ENCODE results near the gene ICE2.

The ICE2 gene

DNA sequence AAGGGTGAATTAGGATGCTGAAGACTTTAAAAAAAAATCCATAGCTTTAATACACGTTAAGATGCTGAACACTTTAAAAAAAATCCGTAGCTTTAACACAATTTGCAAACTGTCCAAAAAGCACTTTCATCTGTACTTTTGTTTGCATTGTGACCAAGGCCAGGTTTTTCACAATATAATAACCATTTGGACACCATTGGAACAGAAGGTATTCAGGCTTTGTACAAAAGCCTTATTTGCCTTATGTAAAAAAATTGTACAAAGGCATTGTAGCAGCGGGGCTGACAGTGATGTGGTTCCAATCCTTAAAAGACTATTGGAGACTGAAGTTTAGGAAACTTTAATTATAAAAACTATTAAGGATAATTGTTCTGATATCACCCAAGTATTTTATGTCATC lies 15.2 kb upstream of the ICE2 start:
- no peak for DNase-seq (ENCODE audit: low read depth in 4 of 4, low spot score in 1 of 4)

DNA sequence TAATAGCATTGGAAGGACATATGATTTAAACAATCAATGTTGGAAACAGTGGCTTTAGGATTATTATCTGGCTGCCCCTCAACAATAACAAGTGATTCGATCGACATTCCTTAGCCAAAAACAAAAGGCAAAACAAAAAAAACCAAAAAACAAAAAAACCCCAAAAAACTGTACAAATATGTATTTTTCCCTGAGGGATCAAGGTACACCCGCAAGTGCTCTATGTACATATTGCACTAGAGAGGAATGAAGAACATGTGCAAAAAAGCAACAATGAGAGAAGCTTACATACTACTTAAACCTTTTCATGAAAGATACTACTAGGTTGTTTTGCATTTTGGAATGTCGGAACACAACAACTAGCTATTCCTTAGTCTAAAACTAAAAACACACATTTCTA lies 14.2 kb upstream of the ICE2 start:
- DNase-seq (ENCODE audit: low read depth in 4 of 4, low spot score in 1 of 4): no peak

DNA sequence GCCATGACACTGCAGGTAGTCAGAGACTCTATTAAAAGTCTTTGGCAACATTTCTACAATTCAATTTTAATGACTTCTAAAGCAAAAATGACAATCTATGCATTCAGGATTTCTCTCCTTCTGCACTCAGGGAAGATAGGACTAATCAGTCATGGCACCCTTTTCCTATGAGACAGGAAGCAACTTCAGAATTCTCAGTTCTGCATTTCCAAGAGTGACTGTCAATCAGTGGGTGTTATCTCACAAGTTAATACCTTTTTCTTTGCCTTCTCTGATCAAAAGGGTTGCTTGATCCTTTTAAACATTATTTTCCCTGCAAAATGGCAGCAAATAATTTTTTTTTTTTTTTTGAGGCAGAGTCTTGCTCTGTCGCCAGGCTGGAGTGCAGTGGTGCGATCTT lies 7.8 kb upstream of the ICE2 start:
- no peak for DNase-seq (ENCODE audit: low read depth in 4 of 4, low spot score in 1 of 4)

DNA sequence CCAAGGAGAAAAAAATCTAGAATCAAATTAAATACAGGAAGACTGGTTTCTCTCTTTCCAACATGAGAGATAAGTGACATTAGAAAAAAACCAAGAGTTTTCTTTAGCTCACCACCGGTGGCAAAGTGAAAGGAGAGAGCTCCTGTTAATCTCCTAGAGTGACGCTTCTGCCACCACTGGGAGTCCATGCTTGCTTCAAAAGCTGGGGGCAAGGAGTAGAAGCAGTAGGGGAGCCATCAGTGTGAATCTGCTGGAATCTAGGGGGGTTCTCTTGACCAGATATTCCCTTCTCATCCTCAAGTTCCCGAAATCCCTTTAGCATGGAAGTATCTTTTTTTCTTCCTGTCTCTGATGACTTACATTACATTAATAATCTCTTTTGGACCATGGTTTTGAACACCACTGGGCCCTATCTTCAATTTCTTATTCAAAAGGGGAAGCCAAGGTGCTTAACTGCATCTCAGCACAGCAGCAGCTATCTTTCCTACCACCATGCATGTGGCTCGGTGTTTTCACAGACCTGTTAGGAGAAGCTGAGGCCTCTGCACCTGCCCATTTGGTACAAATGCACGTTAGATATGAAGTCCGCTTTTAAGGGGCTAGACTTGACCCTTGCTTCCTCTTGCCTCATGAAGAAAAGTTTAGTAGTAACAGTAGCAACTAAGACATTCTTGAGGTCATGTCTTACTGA lies 6.6 kb upstream of the ICE2 start:
- DNase-seq (ENCODE audit: low read depth in 4 of 4, low spot score in 1 of 4): no peak

DNA sequence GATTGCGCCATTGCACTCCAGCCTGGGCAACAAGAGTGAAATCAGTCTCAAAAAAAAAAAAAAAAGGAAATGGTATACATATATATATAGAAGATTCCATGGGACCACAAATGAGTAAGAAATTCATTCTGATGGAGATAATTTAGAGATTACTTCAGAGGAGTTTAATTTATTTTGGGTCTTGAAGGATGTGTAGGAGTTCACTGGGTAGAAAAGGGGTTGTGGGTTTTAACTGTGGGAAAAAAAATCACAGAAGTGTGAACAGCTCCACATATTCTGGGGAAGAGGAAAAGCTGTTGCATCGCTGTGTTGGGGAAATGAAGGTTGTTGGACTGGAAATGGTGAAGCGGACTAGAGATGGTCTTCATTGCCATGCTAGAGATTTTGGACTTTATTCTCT lies 4.1 kb upstream of the ICE2 start:
- DNase-seq (ENCODE audit: low read depth in 4 of 4, low spot score in 1 of 4): no peak

DNA sequence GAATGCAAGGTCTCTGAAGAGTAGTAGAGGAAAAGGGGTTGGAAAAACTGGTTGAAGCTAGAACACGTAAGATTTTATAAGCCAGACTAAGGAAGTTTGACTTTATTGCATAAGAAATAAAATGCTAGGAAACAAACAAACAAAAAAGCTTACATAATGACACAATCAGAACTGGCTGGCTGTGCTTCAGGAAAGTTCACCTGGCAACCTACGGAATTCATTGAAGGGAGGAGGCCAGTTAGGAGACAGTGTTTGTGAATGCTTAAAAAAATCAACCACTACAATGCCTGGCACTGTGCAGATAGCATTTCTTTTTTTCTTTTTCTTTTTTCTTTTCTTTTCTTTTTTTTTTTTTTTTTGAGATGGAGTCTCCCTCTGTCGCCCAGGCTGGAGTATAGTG lies 1.9 kb upstream of the ICE2 start:
- no peak for DNase-seq (ENCODE audit: low read depth in 4 of 4, low spot score in 1 of 4)

DNA sequence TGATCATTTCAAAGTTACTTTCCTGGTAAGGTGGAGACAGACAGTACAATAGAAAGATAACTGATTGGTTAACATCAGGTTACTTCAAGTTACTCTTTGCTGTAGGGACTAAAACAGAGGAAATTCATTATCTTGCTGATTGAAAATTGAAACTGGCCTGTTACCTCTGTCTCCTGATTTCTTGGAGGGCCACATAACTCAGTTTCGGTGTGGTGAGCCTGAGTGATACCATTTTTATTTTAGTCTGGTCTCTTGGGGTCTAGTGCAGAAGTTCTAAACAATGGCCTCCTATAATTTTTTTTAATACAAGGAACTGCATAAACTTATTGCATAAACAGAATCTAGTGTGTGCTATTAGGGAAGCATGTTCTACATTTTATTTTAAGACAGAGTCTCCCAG lies 1.2 kb upstream of the ICE2 start:
- DNase-seq (ENCODE audit: low read depth in 4 of 4, low spot score in 1 of 4): no peak

DNA sequence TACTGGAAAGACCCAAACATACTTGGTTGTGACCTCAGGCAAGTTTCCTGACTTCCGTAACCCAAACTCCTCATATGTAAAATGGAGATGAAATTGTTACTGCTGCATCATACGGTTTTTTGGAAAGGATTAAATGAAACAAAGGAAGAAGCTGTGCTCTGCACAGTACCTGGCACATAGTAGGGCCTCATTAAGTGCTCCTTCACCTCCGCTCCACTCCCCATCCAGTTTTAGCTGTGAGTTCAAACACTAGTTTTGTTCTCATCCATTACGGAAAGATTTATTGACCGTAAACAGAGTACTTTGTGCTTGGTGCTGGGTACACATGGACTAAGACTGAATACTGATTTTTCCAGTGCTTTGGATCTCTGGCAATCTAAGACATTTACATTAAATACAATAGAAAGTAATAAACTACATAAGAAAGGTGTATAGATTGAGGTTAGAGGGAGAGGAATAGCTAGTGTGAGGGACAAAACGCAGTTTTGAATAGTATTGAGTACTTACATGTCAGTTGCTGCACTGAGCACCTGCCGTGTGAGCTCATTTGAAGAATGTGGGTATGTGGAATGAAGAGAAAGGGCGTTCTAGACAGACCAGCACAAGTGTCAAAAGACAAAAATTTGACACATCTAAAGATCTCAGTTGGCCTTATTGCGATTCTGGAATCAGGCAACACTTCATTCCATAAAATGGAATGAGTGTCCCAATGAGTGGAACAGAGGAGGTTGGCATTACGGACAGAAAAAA lies 594 bp upstream of the ICE2 start:
- DNase-seq (ENCODE audit: low read depth in 4 of 4, low spot score in 1 of 4): no peak

DNA sequence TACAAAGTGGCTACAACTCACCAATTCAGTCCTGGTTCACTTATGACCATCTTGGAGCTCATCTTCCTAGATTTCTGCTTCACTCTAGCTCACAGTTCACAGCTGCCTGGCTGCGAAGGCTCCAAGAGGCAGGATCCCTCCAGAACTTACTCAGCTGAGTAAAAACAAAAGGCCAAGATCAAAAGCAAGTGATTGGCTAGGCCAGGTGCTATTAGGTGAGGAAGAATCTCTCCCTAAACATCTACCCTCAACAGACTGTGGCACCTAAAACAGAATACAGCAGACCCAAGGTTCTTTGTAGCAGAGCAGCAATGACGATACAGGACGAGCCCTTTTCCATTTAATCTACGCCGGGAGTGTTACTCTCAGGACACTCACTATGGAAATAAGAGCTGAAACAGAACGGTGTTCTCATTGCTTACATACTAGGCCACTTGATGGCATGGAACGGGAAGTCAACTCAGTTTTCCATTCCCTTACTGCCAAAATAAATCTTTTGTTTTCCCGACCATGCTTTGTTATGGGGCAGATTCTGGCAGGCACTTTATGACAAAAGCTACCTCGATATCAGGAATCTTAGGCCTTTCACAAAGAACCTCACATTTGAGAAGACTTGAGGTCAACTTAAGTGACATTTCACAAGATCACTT lies 901 bp downstream of the ICE2 start:
- DNase-seq (ENCODE audit: low read depth in 4 of 4, low spot score in 1 of 4): no peak

DNA sequence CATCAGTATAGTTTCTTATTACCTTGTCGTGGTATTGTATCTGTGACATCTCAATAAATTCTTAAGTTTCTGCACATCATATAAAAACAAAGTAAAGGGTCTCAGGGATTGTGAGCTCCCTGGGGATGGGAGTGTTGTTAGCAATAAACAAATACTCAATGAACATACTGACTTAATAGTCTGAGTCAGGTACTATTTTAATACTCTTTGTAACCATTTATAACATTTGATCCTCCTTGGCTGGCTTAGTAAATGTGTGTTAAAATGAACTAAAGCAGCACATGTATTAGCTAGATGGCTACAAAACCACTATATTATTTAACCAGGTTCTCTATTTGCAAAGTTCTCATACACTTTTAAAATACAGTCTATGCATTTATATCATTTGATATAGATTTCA lies 1.8 kb downstream of the ICE2 start:
- no peak for DNase-seq (ENCODE audit: low read depth in 4 of 4, low spot score in 1 of 4)

DNA sequence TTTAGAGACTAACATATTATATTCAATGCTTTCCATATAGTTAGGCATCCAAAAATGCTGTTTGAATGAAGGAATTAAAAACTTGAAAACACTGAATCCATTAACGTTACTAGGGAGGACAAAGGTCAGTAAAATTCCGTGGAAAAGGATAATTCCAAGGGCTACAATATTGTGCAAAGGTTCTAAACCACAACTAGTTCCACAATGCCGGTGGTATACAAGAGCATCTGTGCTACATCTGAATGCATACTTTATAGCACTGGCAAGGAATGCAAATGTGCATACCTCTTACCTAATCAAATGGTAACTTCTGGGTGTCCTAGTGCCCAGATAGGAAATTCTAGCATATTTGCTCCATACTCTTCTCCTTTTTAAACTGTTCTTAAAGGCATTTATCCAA lies 2.2 kb downstream of the ICE2 start:
- no peak for DNase-seq (ENCODE audit: low read depth in 4 of 4, low spot score in 1 of 4)

DNA sequence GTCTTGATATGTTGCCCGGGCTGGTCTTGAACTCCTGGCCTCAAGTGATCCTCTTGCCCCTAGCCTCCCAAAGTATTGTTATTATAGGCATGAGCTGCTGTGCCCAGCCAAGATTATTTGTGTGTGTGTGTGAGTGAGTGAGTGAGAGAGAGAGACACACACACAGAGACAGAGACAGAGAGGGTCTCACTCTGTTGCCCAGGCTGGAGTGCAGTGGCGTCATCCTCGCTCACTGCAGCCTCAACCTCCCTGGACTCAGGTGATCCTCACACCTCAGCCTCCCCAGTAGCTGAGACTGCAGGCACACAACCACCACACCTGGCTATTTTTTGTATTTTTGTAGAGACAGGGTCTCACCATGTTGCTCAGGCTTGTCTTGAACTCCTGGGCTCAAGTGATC lies 5.8 kb downstream of the ICE2 start:
- no peak for DNase-seq (ENCODE audit: low read depth in 4 of 4, low spot score in 1 of 4)

DNA sequence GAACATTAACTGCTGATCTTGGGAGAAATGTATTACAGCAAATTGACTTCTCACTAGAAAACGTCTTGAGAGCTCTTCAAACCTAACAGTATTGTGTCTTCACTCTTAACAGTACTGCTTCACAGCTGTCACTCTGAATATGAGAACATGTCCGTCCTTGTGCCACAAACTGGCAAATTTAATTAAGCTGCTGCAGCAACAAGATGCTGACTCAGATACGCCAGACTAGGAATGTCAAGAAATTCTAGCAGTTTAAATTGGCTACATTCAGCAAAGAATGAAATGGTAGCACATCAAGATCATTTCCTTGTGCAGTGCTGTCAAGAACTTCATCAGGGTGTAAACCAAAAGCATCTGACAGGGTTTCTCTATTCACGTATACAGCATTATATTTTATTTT lies 7.6 kb downstream of the ICE2 start:
- no peak for DNase-seq (ENCODE audit: low read depth in 4 of 4, low spot score in 1 of 4)

DNA sequence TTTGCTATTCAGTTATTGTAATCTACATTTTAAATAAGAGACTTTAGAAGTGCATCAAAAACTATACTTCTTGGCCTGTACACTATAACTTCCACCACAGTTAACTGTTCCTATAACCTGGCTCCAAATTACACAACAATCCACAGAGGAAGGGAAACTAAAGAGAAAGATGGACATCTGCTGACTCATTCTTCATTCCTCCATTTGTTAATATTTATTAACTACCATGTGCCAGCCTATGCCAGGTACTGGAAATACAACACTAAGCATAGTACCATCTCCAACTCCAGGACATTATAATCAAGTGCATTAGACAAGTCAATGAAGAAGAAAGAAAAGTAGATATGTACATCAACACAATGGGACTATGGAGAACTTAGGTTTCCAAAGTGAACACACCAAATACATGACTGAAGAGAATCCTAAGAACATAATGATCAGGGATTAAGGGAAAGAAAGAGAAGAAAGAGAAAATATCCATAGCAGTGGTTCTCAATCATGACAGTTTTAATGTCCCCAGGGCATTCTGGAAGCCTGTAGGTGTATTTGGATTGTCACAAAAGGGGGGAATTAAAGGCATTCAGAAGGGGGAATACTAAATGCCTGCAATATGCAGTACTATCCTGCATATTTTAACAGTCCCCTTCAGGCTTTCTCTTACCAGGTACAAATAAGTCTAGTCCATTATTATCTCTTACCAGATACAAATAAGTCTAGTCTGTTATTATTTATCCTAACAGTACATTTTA lies 8.9 kb downstream of the ICE2 start:
- DNase-seq (ENCODE audit: low read depth in 4 of 4, low spot score in 1 of 4): no peak

DNA sequence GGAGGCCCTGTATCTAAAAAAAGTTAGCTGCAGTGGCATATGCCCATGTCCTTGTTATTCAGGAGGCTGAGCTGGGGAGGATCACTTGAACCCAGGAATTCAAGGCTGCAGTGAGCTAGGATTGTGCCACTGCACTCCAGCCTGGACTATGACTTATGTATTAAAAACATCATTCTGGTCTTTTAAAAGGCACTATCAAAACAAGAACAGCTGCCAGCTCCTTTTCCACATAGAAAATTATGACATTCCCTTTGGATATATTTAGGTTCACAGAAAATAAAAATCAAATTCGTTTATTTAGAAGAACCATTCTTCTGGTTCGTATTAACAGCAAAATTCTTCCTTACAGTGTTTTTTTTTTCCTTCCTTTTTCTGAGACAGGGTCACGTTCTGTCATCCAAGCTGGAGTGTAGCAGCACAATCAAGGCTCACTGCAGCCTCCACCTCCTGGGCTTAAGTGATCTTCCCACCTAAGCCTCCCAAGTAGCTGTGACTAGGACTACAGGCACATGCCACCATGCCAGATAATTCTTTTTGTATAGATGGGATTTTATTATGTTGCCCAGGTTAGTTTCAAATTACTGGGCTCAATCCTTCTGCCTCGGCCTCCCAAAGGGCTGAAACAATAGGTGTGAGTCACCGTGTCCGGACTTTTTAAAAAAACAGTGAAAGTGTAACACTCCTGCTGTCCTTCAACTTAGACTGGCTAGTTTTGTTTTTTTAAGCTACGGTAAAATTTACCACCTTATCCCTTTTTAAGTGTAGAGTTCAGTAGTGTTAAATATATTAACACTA lies 13.9 kb downstream of the ICE2 start:
- DNase-seq (ENCODE audit: low read depth in 4 of 4, low spot score in 1 of 4): no peak

DNA sequence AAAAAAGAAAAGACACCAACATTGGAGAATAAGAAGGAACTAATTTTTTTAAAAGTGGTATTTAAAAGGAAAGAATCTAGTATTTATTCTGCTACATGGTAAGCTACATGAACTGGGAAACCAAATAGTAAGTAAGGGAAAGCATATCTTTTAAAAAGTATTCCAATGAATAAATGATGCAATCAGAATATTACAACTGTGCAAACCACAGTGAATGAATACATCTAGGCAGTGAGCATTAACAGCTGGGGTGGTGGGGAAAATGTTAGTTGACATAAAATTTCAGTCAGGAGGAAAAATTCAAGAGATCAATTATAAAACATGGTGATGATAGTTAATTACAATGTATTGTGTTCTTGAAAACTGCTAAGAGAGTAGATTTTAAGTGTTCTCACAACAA lies 16.9 kb downstream of the ICE2 start:
- DNase-seq (ENCODE audit: low read depth in 4 of 4, low spot score in 1 of 4): no peak

DNA sequence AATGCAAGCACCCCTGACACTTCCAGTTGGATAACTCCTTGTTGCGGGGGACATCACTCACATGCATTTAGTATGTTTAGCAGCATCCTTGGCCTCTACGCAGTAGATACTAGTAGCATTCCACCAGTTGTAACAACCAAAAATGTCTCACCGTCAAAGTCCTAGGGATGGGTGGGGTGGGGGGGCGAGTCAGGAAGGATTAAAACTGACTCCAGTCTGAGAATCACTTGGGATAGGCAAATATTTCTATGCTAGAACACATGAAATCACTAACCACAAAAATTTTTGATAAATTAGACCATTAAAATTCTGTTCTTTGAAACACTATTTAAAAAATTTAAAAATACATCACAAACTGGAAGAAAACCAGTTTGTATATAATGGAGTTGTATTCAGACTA lies 18.0 kb downstream of the ICE2 start:
- no peak for DNase-seq (ENCODE audit: low read depth in 4 of 4, low spot score in 1 of 4)

DNA sequence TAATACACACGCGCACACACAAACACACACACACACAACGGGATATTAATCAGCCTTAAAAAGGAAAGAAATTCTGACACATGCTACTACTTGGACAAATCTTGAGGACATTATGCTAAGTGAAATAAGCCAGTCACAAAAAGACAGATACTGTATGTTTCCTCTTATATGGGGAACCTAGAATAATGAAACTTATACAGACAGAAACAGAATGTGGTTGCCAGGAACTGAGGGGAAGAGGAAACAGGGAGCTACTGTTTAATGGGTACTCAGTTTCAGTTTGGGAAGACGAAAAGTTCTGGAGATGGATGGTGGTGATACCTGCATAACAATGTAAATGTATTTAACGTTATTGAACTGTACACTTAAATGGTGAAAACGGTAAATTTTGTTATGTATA lies 20.2 kb downstream of the ICE2 start:
- no peak for DNase-seq (ENCODE audit: low read depth in 4 of 4, low spot score in 1 of 4)

DNA sequence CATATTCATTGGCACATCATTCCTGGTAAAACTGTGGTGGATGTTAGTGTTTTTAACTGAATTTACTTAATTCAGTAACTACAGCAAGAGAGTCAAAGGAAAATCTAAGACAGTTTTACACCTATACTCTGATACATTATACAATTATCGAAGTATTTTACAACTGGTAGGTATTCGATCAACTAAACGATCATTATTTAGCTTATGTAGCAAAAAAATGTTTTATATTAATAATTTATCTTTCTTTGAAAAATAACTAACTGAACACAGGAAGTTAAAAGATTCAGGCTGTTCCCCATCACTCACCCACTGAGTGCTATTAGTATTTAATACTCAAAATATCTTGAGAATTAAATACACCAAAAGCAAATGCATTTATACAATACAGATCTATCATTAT lies 21.0 kb downstream of the ICE2 start:
- no peak for DNase-seq (ENCODE audit: low read depth in 4 of 4, low spot score in 1 of 4)

DNA sequence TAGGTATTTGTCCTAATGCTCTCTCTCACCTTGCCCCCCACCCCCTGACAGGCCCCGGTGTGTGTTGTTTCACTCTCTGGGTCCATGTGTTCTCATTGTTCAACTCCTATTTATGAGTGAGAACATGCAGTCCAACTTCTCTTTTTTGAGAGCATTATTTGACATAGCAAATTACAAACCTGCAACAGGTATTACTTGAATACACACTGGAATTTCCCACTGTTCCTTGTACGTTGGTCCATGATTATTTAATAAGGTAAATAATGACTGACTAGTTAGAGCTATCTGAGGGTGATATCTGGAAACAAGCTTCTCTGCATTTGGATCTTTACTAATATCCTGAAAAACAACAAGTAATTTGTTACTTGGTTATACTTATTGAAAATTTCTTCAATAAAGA lies 24.1 kb downstream of the ICE2 start:
- no peak for DNase-seq (ENCODE audit: low read depth in 4 of 4, low spot score in 1 of 4)
